ENCODE results near the gene CMTM8.

GRCh38 chr3:32282578-32283154 is 44.2 kb downstream of the CMTM8 start:
- no peak for TF ChIP-seq GATA2 (IDR thresholded peaks at IDR 0.05; ENCODE audit: low read depth, low read length)
- no peak for TF ChIP-seq GATA3 (IDR thresholded peaks at IDR 0.05; ENCODE audit: low read depth, low read length)
